Activated T-helper 2 cell treated with anti-CD3 and anti-CD28 coated beads, Interferon-gamma antibody, Interleukin-2, Interleukin-4, amounts not matched to agents 10 μg/mL and 5 μg/mL and 100 μg/mL, durations not matched to agents 14 hours and 24 hours and 36 hours (primary cell): ENCODE data around the gene SERPINB6. TPM values are rescaled to one million over a fixed set of nuclear protein-coding genes. Genes with fewer than 3 reads are reported as not detected.

Experiments
- DNase-seq: peaks from one replicate; pipeline ENCODE4 v3.0.0; 2021; ENCODE audit warnings: low spot score
- H3K27ac Mint-ChIP-seq: one replicate; pipeline ENCODE4 v1.8.0; 2021; ENCODE audit warnings: mixed read lengths
- H3K27me3 Mint-ChIP-seq: one replicate; pipeline ENCODE4 v1.8.0; 2021; ENCODE audit warnings: low read depth, mixed read lengths
- H3K36me3 Mint-ChIP-seq: one replicate; pipeline ENCODE4 v1.8.0; 2021; ENCODE audit warnings: low read depth, mixed read lengths
- H3K4me1 Mint-ChIP-seq: one replicate; pipeline ENCODE4 v1.8.0; 2021; ENCODE audit warnings: low read depth, mixed read lengths
- H3K4me3 Mint-ChIP-seq: one replicate; pipeline ENCODE4 v1.8.0; 2021; ENCODE audit warnings: low read depth, mild to moderate bottlenecking, moderate library complexity, mixed read lengths
- H3K9me3 Mint-ChIP-seq: one replicate; pipeline ENCODE4 v1.8.0; 2021; ENCODE audit warnings: mixed read lengths
- intact Hi-C: fragments of 100-400 bp; cut with micrococcal nuclease; formaldehyde crosslinking; loops from one replicate; pipeline ENCODE4 v1.15.1; 2023
- total RNA-seq: library from RNA; stranded (reverse); gene quantifications from 2 replicates; pipeline ENCODE4 v1.2.3, GENCODE V29; 2022

The SERPINB6 gene
- 72.0 and 73.0 TPM in 2 replicates for total RNA-seq

- peaks cover 11% of the 10 kb centered on the region for H3K27me3 Mint-ChIP-seq
- peak; percentile 22 for DNase-seq
- peak within 1 kb of the TSS; percentile 83 for H3K4me3 Mint-ChIP-seq
- H3K4me1 Mint-ChIP-seq, result peaks cover 42% of the 10 kb centered on the region
- peak within 1 kb of the TSS; percentile 81 for H3K27ac Mint-ChIP-seq
- peaks cover 23% of the 10 kb centered on the region for H3K36me3 Mint-ChIP-seq
- H3K9me3 Mint-ChIP-seq, result no peaks in the 10 kb centered on the region
- intact Hi-C loops, result loop anchor here (1.0 to 2.0 kb wide), 2 partner anchors 17 to 31 kb away; no protein-coding TSS in a partner anchor
Measured at GRCh38 chr6:2971420-2972218, at the start of gene SERPINB6. Gene SERPINB6, minus strand, starts transcription at chr6:2971567. Its CDS starts 12,235 bp downstream, at chr6:2959332.

DNA sequence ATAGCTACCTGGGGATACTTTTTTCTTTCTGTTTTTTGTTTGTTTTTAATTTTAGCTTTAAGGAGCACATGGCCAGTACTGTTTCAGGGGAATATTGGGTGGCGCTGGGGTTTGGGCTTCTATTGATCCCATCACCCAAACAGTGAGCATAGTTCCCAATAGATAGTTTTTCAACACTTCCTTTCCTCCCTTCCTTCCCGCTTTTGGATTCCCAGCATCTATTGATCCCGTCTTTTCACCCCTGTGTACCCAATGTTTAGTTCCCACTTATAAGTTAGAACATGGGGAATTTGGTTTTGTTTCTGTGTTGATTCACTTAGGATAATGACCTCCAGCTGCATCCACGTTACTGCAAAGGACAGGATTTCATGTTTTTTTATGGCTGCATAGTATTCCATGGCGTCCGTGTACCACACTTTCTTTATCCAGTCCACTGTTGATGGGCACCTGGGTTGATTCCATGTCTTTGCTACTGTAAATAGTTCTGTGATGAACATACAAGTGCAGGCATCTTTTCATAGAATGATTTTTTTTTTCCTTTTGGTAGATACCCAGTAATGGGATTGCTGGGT lies 48.5 kb upstream of the SERPINB6 start:
- Mint-ChIP-seq H3K4me3 (no peak overlapping the region), H3K4me1 (peaks cover 31% of the 10 kb centered on the region), H3K27ac (no peak overlapping the region), H3K9me3 (peaks cover 9% of the 10 kb centered on the region), H3K36me3 (peaks cover 65% of the 10 kb centered on the region), H3K27me3 (no peaks in the 10 kb centered on the region)
- no peak for DNase-seq
- intact Hi-C loops, result no loop called here

DNA sequence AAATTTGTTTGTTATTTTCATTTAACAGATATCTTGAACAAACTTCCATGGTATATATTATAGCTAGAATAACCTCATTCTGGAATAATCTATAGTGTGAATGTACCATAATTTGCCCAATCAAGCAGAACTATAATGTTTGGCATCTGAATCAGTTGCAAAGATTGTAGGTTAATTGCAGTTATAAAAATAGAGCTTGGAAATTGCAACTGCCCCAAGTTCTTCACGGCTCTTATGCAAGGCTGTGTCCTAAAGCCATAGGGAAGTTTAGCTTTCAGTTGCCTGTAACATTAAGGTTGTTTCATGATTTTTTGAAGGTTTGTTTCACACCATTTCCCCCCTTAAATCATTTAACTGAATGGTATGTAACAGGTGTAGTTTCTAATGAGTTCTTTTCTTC lies 47.7 kb upstream of the SERPINB6 start:
- Mint-ChIP-seq H3K27ac (no peak overlapping the region), H3K4me3 (no peak overlapping the region), H3K4me1 (peaks cover 25% of the 10 kb centered on the region), H3K36me3 (peaks cover 71% of the 10 kb centered on the region), H3K9me3 (peaks cover 9% of the 10 kb centered on the region), H3K27me3 (no peaks in the 10 kb centered on the region)
- intact Hi-C loops, result no loop called here
- no peak for DNase-seq

GRCh38 chr6:3017304-3017703 lies 45.9 kb upstream of the SERPINB6 start:
- no peak for DNase-seq
- H3K4me1 Mint-ChIP-seq, result peaks cover 15% of the 10 kb centered on the region
- no peak overlapping the region for H3K27ac Mint-ChIP-seq
- no peak overlapping the region for H3K4me3 Mint-ChIP-seq
- peaks cover 73% of the 10 kb centered on the region for H3K36me3 Mint-ChIP-seq
- intact Hi-C loops, result no loop called here
- H3K9me3 Mint-ChIP-seq, result peaks cover 17% of the 10 kb centered on the region
- H3K27me3 Mint-ChIP-seq, result no peaks in the 10 kb centered on the region

- no peak overlapping the region for H3K27ac Mint-ChIP-seq
Measured at GRCh38 chr6:3016473-3017280, 45.3 kb upstream of the SERPINB6 start.

DNA sequence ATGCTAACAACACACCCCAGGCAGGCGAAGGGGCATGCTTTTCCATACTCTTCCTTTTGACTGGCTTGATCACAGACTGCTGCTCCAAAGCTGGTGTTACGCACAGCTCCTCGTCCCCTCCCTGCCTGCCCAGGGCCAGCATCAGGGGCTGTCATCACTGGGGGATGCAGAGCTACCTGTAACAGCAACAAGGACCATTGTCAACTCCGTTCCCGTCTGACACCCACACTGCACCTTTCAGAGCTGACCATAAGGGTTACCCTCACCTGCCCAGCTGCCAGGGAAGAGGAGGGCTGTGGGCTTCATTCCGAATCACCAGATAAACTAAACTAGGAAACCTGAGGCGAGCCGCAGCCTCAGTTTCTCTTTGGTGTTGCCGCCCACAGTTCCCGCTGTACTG lies 43.8 kb upstream of the SERPINB6 start:
- Mint-ChIP-seq H3K27ac (no peak overlapping the region), H3K36me3 (peaks cover 81% of the 10 kb centered on the region), H3K27me3 (no peaks in the 10 kb centered on the region), H3K4me3 (no peak overlapping the region), H3K4me1 (peaks cover 12% of the 10 kb centered on the region), H3K9me3 (peaks cover 33% of the 10 kb centered on the region)
- DNase-seq, result no peak
- intact Hi-C loops, result no loop called here

More at GRCh38 chr6:3016473-3017280, 45.3 kb upstream of the SERPINB6 start:
- no peak for DNase-seq
- H3K4me3 Mint-ChIP-seq, result no peak overlapping the region
- H3K9me3 Mint-ChIP-seq, result peaks cover 23% of the 10 kb centered on the region
- intact Hi-C loops, result no loop called here
- no peaks in the 10 kb centered on the region for H3K27me3 Mint-ChIP-seq
- peaks cover 15% of the 10 kb centered on the region for H3K4me1 Mint-ChIP-seq
- peaks cover 78% of the 10 kb centered on the region for H3K36me3 Mint-ChIP-seq

GRCh38 chr6:3014675-3015066 lies 43.3 kb upstream of the SERPINB6 start:
- Mint-ChIP-seq H3K4me1 (peaks cover 8% of the 10 kb centered on the region), H3K9me3 (peaks cover 34% of the 10 kb centered on the region), H3K27me3 (no peaks in the 10 kb centered on the region), H3K4me3 (no peak overlapping the region), H3K36me3 (peaks cover 81% of the 10 kb centered on the region), H3K27ac (no peak overlapping the region)
- no peak for DNase-seq
- intact Hi-C loops, result no loop called here

DNA sequence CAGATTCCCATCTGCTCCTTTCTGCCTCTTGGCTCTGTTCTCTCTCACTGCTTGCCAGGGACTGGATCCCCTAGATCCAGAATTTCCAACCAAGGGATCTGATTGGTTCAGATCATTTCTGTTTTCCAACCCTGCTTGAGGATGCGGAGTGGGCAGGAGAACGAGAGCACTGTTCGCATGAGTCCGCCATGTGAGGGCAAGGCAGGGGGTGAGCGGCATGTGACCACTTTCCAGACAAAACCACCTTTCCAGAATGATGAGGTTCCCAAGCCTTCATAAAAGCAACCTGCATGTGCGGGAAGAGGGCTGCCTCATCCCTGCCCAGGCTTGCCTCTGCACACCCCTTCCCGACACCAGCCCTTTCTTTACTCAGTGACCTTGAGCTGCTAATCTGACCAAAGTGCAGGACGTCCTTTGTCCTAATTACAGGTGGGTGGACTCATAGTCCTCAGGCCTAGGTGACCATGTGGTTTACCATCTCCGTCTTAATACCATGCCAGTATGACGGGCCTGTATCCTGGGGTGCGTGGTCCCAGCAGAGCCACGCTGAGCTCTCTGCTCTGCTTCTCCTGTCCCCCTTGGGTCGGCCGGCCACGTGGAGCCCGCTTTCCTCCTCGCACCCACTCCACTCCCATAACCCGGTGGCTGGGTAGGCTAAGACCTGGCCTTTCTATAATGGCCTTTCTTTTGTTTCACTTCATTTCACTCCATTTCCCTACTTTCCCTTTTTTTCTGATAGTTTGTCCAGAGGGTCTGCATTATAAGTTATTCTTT lies 42.7 kb upstream of the SERPINB6 start:
- peaks cover 3% of the 10 kb centered on the region for H3K4me1 Mint-ChIP-seq
- peaks cover 39% of the 10 kb centered on the region for H3K9me3 Mint-ChIP-seq
- peaks cover 81% of the 10 kb centered on the region for H3K36me3 Mint-ChIP-seq
- H3K4me3 Mint-ChIP-seq, result no peak overlapping the region
- intact Hi-C loops, result no loop called here
- H3K27ac Mint-ChIP-seq, result no peak overlapping the region
- no peaks in the 10 kb centered on the region for H3K27me3 Mint-ChIP-seq
- no peak for DNase-seq

DNA sequence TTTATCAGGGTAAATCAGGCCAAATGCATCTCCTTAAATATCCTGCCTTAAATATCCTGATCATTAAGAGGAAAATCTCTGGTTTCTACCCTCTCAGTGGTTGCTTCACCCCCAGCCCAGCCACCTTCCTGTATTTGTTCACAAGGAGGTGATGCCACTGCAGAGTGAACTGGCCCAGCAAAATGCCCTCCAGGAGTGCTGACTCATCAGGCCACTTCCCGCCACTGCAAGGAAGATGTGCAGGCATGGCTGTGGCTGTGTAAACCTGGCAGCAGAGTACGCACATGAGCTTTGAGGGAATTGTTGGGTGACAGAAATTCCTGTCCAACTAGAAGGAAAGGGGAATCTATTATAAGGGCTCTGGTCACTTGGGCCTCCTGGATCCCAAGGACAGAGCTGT lies 42.1 kb upstream of the SERPINB6 start:
- Mint-ChIP-seq H3K36me3 (peaks cover 87% of the 10 kb centered on the region), H3K9me3 (peaks cover 39% of the 10 kb centered on the region), H3K27ac (no peak overlapping the region), H3K4me3 (no peak overlapping the region), H3K4me1 (peaks cover 3% of the 10 kb centered on the region), H3K27me3 (no peaks in the 10 kb centered on the region)
- intact Hi-C loops, result no loop called here
- DNase-seq, result no peak

GRCh38 chr6:3011592-3011991 lies 40.2 kb upstream of the SERPINB6 start:
- H3K9me3 Mint-ChIP-seq, result peaks cover 39% of the 10 kb centered on the region
- no peaks in the 10 kb centered on the region for H3K27me3 Mint-ChIP-seq
- no peak overlapping the region for H3K27ac Mint-ChIP-seq
- H3K4me3 Mint-ChIP-seq, result no peak overlapping the region
- H3K36me3 Mint-ChIP-seq, result peaks cover 88% of the 10 kb centered on the region
- intact Hi-C loops, result no loop called here
- DNase-seq, result no peak
- H3K4me1 Mint-ChIP-seq, result peaks cover 3% of the 10 kb centered on the region

DNA sequence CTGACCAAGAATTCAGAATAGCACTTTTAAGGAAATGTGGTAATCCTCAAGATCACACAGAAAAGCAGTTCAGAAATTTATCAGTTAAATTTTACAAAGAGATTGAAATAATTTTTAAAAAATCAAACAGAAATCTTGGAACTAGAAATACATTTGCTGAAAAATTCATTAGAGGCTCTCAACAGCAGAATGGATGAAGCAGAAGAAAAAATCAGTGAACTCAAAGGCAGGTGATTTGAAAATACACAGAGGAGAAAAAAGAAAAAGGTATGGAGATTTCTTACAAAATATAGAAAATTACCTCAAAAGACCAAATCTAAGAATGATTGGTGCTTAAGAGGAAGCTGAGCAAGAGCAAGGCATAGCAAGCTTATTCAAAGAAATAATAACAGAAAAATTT lies 39.8 kb upstream of the SERPINB6 start:
- Mint-ChIP-seq H3K4me3 (no peak overlapping the region), H3K27ac (no peak overlapping the region), H3K9me3 (peaks cover 39% of the 10 kb centered on the region), H3K27me3 (no peaks in the 10 kb centered on the region), H3K36me3 (peaks cover 91% of the 10 kb centered on the region), H3K4me1 (peaks cover 3% of the 10 kb centered on the region)
- intact Hi-C loops, result no loop called here
- DNase-seq, result no peak

- H3K27me3 Mint-ChIP-seq, result no peaks in the 10 kb centered on the region
- peaks cover 91% of the 10 kb centered on the region for H3K36me3 Mint-ChIP-seq
- H3K9me3 Mint-ChIP-seq, result peaks cover 39% of the 10 kb centered on the region
- peaks cover 6% of the 10 kb centered on the region for H3K4me1 Mint-ChIP-seq
- no peak for DNase-seq
- H3K27ac Mint-ChIP-seq, result no peak overlapping the region
- intact Hi-C loops, result no loop called here
- no peak overlapping the region for H3K4me3 Mint-ChIP-seq
Measured at GRCh38 chr6:3009930-3010329, 38.6 kb upstream of the SERPINB6 start.
